Upper lobe of left lung (tissue), 6 donors: Measurements from ENCODE around the gene TTLL10. TPM values are rescaled to one million over a fixed set of nuclear protein-coding genes. Genes with fewer than 3 reads are reported as not detected.

Source experiments
- ATAC-seq, 2 donors: fragments of 200-7000 bp; cut with Tn5 transposase; one replicate each; pipeline ENCODE4 v1.9.1; 2022; ENCODE audit warnings: mild to moderate bottlenecking in 2 of 2, moderate library complexity in 2 of 2; ENCODE audit not compliant: low FRiP score in 2 of 2
- DNase-seq, 2 donors: peaks; one replicate each; pipeline ENCODE4 v3.0.0-alpha.2; 2019 to 2020
- H3K27ac ChIP-seq, 4 donors: fragments of 200-600 bp; sonication (generic); one replicate each; pipeline ENCODE4 v1.5.1; 2016 to 2019
- H3K27me3 ChIP-seq, 4 donors: fragments of 200-600 bp; sonication (generic); one replicate each; pipeline ENCODE4 v1.5.1; 2017 to 2019
- H3K36me3 ChIP-seq, 4 donors: fragments of 200-600 bp; sonication (generic); one replicate each; pipeline ENCODE4 v1.5.1; 2016 to 2019
- H3K4me1 ChIP-seq, 4 donors: fragments of 200-600 bp; sonication (generic); one replicate each; pipeline ENCODE4 v1.5.1; 2018 to 2019
- H3K4me3 ChIP-seq, 4 donors: fragments of 200-600 bp; sonication (generic); one replicate each; pipeline ENCODE4 v1.5.1; 2017 to 2019; ENCODE audit warnings: mild to moderate bottlenecking in 2 of 4, moderate library complexity in 1 of 4
- H3K9me3 ChIP-seq, 4 donors: fragments of 200-600 bp; sonication (generic); one replicate each; pipeline ENCODE4 v1.5.1; 2018 to 2019
- EP300 ChIP-seq, 4 donors: sonication (generic); formaldehyde crosslinking; IDR thresholded peaks; one replicate each; pipeline ENCODE4 v1.5.1; 2017; ENCODE audit warnings: antibody characterized with exemption in 4 of 4, control low read depth in 2 of 4
- POLR2A ChIP-seq, 4 donors: fragments of 450-650 bp; IDR thresholded peaks; one replicate each; pipeline ENCODE4 v1.5.1; 2016 to 2017; ENCODE audit warnings: antibody characterized with exemption in 4 of 4, mild to moderate bottlenecking in 2 of 4
- POLR2AphosphoS5 ChIP-seq, 2 donors: sonication (generic); formaldehyde crosslinking; IDR thresholded peaks; one replicate each; pipeline ENCODE4 v1.5.1; 2017; ENCODE audit warnings: antibody characterized with exemption in 2 of 2
- WGBS, 2 donors: methylation state at CpG; one replicate each; pipeline ENCODE4 v1.1.5; 2017 to 2018; 5-methylcytosine and 5-hydroxymethylcytosine counted together
- total RNA-seq, 6 donors: library from RNA; depleted of rRNA in 4 of 6; stranded (reverse); fragments of >200 nt in 4 of 6; gene quantifications; one replicate each; pipeline versions ENCODE4 v1.1.0 to v1.2.1, GENCODE V29; 2016 to 2021
- TF ChIP-seq, protein P1 (sequence below), 6 experiments: fragments of 450-650 bp in 4 of 6; fragments of 200-600 bp in 2 of 6; sonication (generic) in 2 of 6; IDR thresholded peaks; one replicate each; pipeline ENCODE4 v1.5.1; 2016 to 2019; ENCODE audit warnings: antibody characterized with exemption in 6 of 6
- donor health status: DM: no; HTN: no; CAD: no; lungs with moderate emphysema.
- donor health status: DM: no; HTN: yes; CAD: no; lungs with severe emphysema.

TTLL10 gene
- total RNA-seq, 6 donors from 2014 or later = 0.86 to 14.5 (median 5.8) TPM

GRCh38 chr1:1197551-1198422 lies 24.1 kb downstream of the TTLL10 start:
- H3K27ac ChIP-seq = no peak overlapping the region
- H3K27me3 ChIP-seq = peaks cover 0 to 10% (median 4%) of the 10 kb centered on the region in 4 donors
- ATAC-seq (no peak), DNase-seq (peak in 1 of 2 donors; percentile 84)
- no peak for TF ChIP-seq POLR2A (IDR thresholded peaks at IDR 0.05)
- no peak for TF ChIP-seq EP300 (IDR thresholded peaks at IDR 0.05)
- TF ChIP-seq, protein P1, sequence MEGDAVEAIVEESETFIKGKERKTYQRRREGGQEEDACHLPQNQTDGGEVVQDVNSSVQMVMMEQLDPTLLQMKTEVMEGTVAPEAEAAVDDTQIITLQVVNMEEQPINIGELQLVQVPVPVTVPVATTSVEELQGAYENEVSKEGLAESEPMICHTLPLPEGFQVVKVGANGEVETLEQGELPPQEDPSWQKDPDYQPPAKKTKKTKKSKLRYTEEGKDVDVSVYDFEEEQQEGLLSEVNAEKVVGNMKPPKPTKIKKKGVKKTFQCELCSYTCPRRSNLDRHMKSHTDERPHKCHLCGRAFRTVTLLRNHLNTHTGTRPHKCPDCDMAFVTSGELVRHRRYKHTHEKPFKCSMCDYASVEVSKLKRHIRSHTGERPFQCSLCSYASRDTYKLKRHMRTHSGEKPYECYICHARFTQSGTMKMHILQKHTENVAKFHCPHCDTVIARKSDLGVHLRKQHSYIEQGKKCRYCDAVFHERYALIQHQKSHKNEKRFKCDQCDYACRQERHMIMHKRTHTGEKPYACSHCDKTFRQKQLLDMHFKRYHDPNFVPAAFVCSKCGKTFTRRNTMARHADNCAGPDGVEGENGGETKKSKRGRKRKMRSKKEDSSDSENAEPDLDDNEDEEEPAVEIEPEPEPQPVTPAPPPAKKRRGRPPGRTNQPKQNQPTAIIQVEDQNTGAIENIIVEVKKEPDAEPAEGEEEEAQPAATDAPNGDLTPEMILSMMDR (IDR thresholded peaks at IDR 0.05) = no peak
- TF ChIP-seq POLR2AphosphoS5 (IDR thresholded peaks at IDR 0.05) = no peak
- WGBS, 2 donors = 93 to 94% methylated on average over 7 to 40 of the region's 48 CpGs
- no peak overlapping the region for H3K4me3 ChIP-seq
- peaks cover 5 to 16% (median 8%) of the 10 kb centered on the region in 4 donors for H3K4me1 ChIP-seq
- no peaks in the 10 kb centered on the region for H3K36me3 ChIP-seq
- peaks cover 0 to 6% (median 2%) of the 10 kb centered on the region in 4 donors for H3K9me3 ChIP-seq

- WGBS, 2 donors = 83 to 93% methylated on average over 4 to 22 of the region's 23 CpGs
- H3K4me3 ChIP-seq = no peak overlapping the region
- peaks cover 0 to 10% (median 4%) of the 10 kb centered on the region in 4 donors for H3K27me3 ChIP-seq
- H3K27ac ChIP-seq = no peak overlapping the region
- TF ChIP-seq POLR2AphosphoS5 (IDR thresholded peaks at IDR 0.05) (no peak), POLR2A (IDR thresholded peaks at IDR 0.05) (no peak)
- TF ChIP-seq, protein P1 (IDR thresholded peaks at IDR 0.05) = no peak
- DNase-seq (peak in 1 of 2 donors; percentile 61), ATAC-seq (no peak)
- H3K4me1 ChIP-seq = peaks cover 5 to 16% (median 8%) of the 10 kb centered on the region in 4 donors
- no peaks in the 10 kb centered on the region for H3K36me3 ChIP-seq
- H3K9me3 ChIP-seq = peaks cover 0 to 6% (median 2%) of the 10 kb centered on the region in 4 donors
These were observed 24.9 kb downstream of the TTLL10 start for GRCh38 chr1:1198423-1199140.

- Histone ChIP-seq H3K27me3 (peaks cover 0 to 10% (median 4%) of the 10 kb centered on the region in 4 donors), H3K9me3 (peaks cover 0 to 6% (median 2%) of the 10 kb centered on the region in 4 donors), H3K27ac (no peak overlapping the region), H3K4me3 (no peak overlapping the region), H3K36me3 (no peaks in the 10 kb centered on the region), H3K4me1 (peaks cover 5 to 16% (median 8%) of the 10 kb centered on the region in 4 donors)
- 88 to 97% methylated on average over 7 to 22 of the region's 22 CpGs for whole genome bisulfite sequencing, 2 donors
- no peak for TF ChIP-seq POLR2AphosphoS5 (IDR thresholded peaks at IDR 0.05)
- TF ChIP-seq, protein P1 (IDR thresholded peaks at IDR 0.05) = no peak
- TF ChIP-seq EP300 (IDR thresholded peaks at IDR 0.05) = no peak
- no peak for TF ChIP-seq POLR2A (IDR thresholded peaks at IDR 0.05)
- ATAC-seq (no peak), DNase-seq (peak in 1 of 2 donors; percentile 70)
These were observed 25.7 kb downstream of the TTLL10 start for GRCh38 chr1:1199141-1199960.

DNA sequence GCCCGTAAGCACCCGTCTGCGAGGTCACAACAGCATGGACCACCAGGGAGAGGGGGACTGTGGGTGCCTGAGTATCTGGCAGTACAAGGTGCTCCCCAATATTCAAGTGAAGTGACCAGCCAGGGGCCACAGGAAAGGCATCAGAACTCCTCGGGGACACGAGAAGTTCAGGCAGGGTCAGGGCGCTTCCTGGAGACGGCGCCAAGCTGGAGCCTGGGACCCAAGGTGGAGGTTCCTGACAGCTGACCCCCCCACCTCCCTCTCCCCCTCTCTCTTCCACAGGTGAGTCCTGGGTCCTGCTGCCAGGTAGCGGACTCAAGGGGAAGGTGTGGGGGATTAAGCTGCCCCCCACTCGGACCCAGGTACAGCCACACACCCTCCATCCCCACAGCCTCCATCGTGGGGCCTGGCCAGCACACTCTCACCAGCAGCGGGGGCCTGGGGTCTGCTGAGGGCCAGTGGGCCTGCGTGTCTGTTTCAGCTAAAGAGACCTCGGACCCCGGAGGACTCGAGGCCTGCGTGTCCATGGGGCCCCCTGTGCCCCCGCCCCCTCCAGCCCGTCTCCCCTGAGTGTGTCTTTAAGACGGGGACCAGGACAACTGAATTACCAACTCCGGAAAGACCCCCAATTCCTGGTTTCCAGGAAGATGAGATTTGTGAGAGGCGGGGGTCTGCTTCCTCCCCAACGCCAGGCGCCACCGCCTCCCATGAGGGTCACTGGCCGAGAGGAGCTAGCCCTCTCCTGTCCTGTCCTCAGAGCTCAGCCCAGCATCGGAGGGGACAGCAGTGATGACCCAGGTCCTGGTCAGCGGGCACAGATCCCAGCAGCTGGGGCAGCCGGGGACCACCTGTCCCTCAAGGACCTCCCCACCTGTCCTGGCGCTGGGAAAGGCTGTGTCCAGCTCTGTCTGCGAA lies 26.5 kb downstream of the TTLL10 start:
- ATAC-seq (no peak), DNase-seq (peak in 1 of 2 donors; percentile 70)
- Histone ChIP-seq H3K36me3 (no peaks in the 10 kb centered on the region), H3K27ac (peak overlapping the region in 1 of 4 donors; percentile 48), H3K27me3 (peaks cover 0 to 10% (median 5%) of the 10 kb centered on the region in 4 donors), H3K4me1 (peaks cover 5 to 16% (median 8%) of the 10 kb centered on the region in 4 donors), H3K4me3 (peak overlapping the region in 2 of 4 donors; percentile 51 to 61), H3K9me3 (no peaks in the 10 kb centered on the region)
- 74 to 80% methylated on average over 17 to 30 of the region's 31 CpGs for WGBS, 2 donors
- TF ChIP-seq EP300 (IDR thresholded peaks at IDR 0.05) (no peak), POLR2AphosphoS5 (IDR thresholded peaks at IDR 0.05) (no peak), POLR2A (IDR thresholded peaks at IDR 0.05) (no peak)
- TF ChIP-seq, protein P1 (IDR thresholded peaks at IDR 0.05) = no peak
